Sigmoid colon (tissue), 7 donors: ENCODE results near the gene CMKLR1. TPM values are rescaled to one million over a fixed set of nuclear protein-coding genes. Genes with fewer than 3 reads are reported as not detected.

Experiments used
- DNase-seq: peaks from one replicate; pipeline ENCODE4 v3.0.0-alpha.2; 2019
- H3K27ac ChIP-seq, 4 donors: fragments of 200-600 bp; sonication (generic); one replicate each; pipeline ENCODE4 v1.5.1; 2016 to 2019; ENCODE audit warnings: mild to moderate bottlenecking in 1 of 4
- H3K27me3 ChIP-seq, 3 donors: fragments of 200-600 bp; sonication (generic); one replicate each; pipeline ENCODE4 v1.5.1; 2019; ENCODE audit warnings: mild to moderate bottlenecking in 1 of 3
- H3K36me3 ChIP-seq, 4 donors: fragments of 200-600 bp; sonication (generic); one replicate each; pipeline ENCODE4 v1.5.1; 2016 to 2019
- H3K4me1 ChIP-seq, 4 donors: fragments of 200-600 bp; sonication (generic); one replicate each; pipeline ENCODE4 v1.5.1; 2017 to 2019
- H3K4me3 ChIP-seq, 4 donors: fragments of 200-600 bp; sonication (generic); one replicate each; pipeline ENCODE4 v1.5.1; 2017 to 2019; ENCODE audit warnings: mild to moderate bottlenecking in 2 of 4, moderate library complexity in 1 of 4
- H3K9me3 ChIP-seq, 4 donors: fragments of 200-600 bp in 3 of 4; sonication (generic) in 3 of 4; one replicate each; pipeline versions ENCODE4 v1.5.1 to v1.6.1; 2013 to 2019
- EP300 ChIP-seq, 4 donors: sonication (generic); formaldehyde crosslinking; IDR thresholded peaks; one replicate each; pipeline ENCODE4 v1.6.1; 2017; ENCODE audit warnings: antibody characterized with exemption in 4 of 4
- POLR2A ChIP-seq, 2 donors: fragments of 450-650 bp; IDR thresholded peaks; one replicate each; pipeline ENCODE4 v1.6.1; 2016; ENCODE audit warnings: antibody characterized with exemption in 2 of 2, mild to moderate bottlenecking in 2 of 2, moderate library complexity in 2 of 2
- POLR2AphosphoS5 ChIP-seq, 4 donors: sonication (generic); formaldehyde crosslinking; IDR thresholded peaks; one replicate each; pipeline ENCODE4 v1.6.1; 2017; ENCODE audit warnings: antibody characterized with exemption in 4 of 4
- WGBS, 2 donors: extraction: QIAGEN DNeasy Blood & Tissue Kit; methylation state at CpG; one replicate each; pipeline ENCODE4 v1.1.7; 2013; 5-methylcytosine and 5-hydroxymethylcytosine counted together
- intact Hi-C: fragments of 100-400 bp; cut with DNase I; formaldehyde crosslinking; loops from one replicate; pipeline ENCODE4 v1.15.1; 2023
- polyA plus RNA-seq, 3 donors: library from polyadenylated mRNA; stranded (reverse); fragments of 200-250 nt; gene quantifications; one replicate each; pipeline ENCODE4 v1.2.3, GENCODE V29; 2013
- total RNA-seq, 4 donors: library from RNA; depleted of rRNA; stranded (reverse); fragments of >200 nt; gene quantifications; one replicate each; pipeline ENCODE4 v1.1.0, GENCODE V29; 2016
- TF ChIP-seq, protein P1 (sequence below), 4 experiments: fragments of 450-650 bp in 3 of 4; fragments of 200-600 bp in 1 of 4; IDR thresholded peaks; one replicate each; pipeline ENCODE4 v1.5.1; 2016 to 2019; ENCODE audit warnings: antibody characterized with exemption in 4 of 4, mild to moderate bottlenecking in 3 of 4, moderate library complexity in 2 of 4
- donor health status: healthy with polysubstance abuse.
- donor health status: Bipolar disorder and iron deficiency.
- donor health status: healthy.

Gene CMKLR1
- total and polyA plus RNA-seq, 7 donors = 3.0 to 14.8 (median 10.0) TPM

- H3K36me3 ChIP-seq = no peaks in the 10 kb centered on the region
- intact Hi-C loops = no loop called here
- TF ChIP-seq EP300 (IDR thresholded peaks at IDR 0.05) (no peak), POLR2A (IDR thresholded peaks at IDR 0.05) (no peak), POLR2AphosphoS5 (IDR thresholded peaks at IDR 0.05) (no peak)
- TF ChIP-seq, protein P1, sequence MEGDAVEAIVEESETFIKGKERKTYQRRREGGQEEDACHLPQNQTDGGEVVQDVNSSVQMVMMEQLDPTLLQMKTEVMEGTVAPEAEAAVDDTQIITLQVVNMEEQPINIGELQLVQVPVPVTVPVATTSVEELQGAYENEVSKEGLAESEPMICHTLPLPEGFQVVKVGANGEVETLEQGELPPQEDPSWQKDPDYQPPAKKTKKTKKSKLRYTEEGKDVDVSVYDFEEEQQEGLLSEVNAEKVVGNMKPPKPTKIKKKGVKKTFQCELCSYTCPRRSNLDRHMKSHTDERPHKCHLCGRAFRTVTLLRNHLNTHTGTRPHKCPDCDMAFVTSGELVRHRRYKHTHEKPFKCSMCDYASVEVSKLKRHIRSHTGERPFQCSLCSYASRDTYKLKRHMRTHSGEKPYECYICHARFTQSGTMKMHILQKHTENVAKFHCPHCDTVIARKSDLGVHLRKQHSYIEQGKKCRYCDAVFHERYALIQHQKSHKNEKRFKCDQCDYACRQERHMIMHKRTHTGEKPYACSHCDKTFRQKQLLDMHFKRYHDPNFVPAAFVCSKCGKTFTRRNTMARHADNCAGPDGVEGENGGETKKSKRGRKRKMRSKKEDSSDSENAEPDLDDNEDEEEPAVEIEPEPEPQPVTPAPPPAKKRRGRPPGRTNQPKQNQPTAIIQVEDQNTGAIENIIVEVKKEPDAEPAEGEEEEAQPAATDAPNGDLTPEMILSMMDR (IDR thresholded peaks at IDR 0.05) = no peak
- H3K4me1 ChIP-seq = peaks cover 0 to 22% (median 15%) of the 10 kb centered on the region in 4 donors
- H3K27me3 ChIP-seq = no peaks in the 10 kb centered on the region
- DNase-seq = peak; percentile 50
- no peak overlapping the region for H3K4me3 ChIP-seq
- no peaks in the 10 kb centered on the region for H3K9me3 ChIP-seq
- no peak overlapping the region for H3K27ac ChIP-seq
- 64 to 83% methylated on average over 4 of the region's 4 CpGs for WGBS, 2 donors
These were observed 39.6 kb downstream of the CMKLR1 start for GRCh38 chr12:108299516-108299915.

DNA sequence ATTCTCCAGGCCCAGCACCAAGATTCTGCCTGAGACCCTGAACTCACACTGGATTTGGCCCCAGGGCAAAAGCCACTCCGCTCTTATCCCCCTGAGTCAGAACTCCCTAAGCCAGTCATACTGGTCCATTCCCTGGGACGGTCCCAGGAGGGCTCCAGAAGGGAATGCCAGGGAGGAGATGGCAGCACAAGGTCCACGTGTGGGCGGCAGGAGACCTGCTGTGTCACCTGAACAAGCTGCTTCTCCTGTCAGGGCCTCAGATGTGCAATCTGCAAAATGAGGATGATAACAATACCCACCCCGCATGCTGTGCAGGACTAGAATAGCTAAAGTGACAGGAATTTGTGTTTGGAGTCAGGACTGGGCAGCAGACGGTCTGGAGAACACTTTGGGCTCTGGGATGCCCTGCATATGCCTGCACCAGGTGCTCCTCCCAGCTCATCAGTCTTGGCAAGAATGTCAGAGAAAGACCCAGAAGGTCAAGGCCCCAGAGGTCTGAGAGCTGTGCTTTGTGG is 40.3 kb downstream of the CMKLR1 start:
- Histone ChIP-seq H3K36me3 (no peaks in the 10 kb centered on the region), H3K27ac (no peak overlapping the region), H3K9me3 (no peaks in the 10 kb centered on the region), H3K27me3 (no peaks in the 10 kb centered on the region), H3K4me1 (peaks cover 0 to 16% (median 8%) of the 10 kb centered on the region in 4 donors), H3K4me3 (no peak overlapping the region)
- TF ChIP-seq POLR2A (IDR thresholded peaks at IDR 0.05) (no peak), POLR2AphosphoS5 (IDR thresholded peaks at IDR 0.05) (no peak), EP300 (IDR thresholded peaks at IDR 0.05) (no peak)
- TF ChIP-seq, protein P1 (IDR thresholded peaks at IDR 0.05) = no peak
- WGBS, 2 donors = 73 to 87% methylated on average over 6 of the region's 6 CpGs
- DNase-seq = peak; percentile 40
- intact Hi-C loops = no loop called here

- intact Hi-C loops = no loop called here
- no peaks in the 10 kb centered on the region for H3K9me3 ChIP-seq
- H3K27me3 ChIP-seq = no peaks in the 10 kb centered on the region
- WGBS, 2 donors = 63 to 77% methylated on average over 6 of the region's 6 CpGs
- TF ChIP-seq, protein P1 (IDR thresholded peaks at IDR 0.05) = no peak
- TF ChIP-seq POLR2AphosphoS5 (IDR thresholded peaks at IDR 0.05) = no peak
- no peak for TF ChIP-seq EP300 (IDR thresholded peaks at IDR 0.05)
- TF ChIP-seq POLR2A (IDR thresholded peaks at IDR 0.05) = no peak
- DNase-seq = peak; percentile 5
- H3K4me3 ChIP-seq = no peak overlapping the region
- H3K4me1 ChIP-seq = peaks cover 0 to 9% (median 1%) of the 10 kb centered on the region in 4 donors
- H3K27ac ChIP-seq = no peak overlapping the region
- no peaks in the 10 kb centered on the region for H3K36me3 ChIP-seq
These were observed 41.0 kb downstream of the CMKLR1 start for GRCh38 chr12:108297895-108298760.

- TF ChIP-seq, protein P1 (IDR thresholded peaks at IDR 0.05) = no peak
- no peak for TF ChIP-seq POLR2AphosphoS5 (IDR thresholded peaks at IDR 0.05)
- no peak for TF ChIP-seq POLR2A (IDR thresholded peaks at IDR 0.05)
- TF ChIP-seq EP300 (IDR thresholded peaks at IDR 0.05) = no peak
These were observed 41.7 kb downstream of the CMKLR1 start for GRCh38 chr12:108297424-108297823.

More at GRCh38 chr12:108297424-108297823, 41.7 kb downstream of the CMKLR1 start:
- intact Hi-C loops = no loop called here
- Histone ChIP-seq H3K4me3 (no peak overlapping the region), H3K27me3 (no peaks in the 10 kb centered on the region), H3K9me3 (no peaks in the 10 kb centered on the region), H3K27ac (no peak overlapping the region), H3K36me3 (peaks cover 0 to under 1% (median 0%) of the 10 kb centered on the region in 4 donors), H3K4me1 (peaks cover 0 to 2% (median 0%) of the 10 kb centered on the region in 4 donors)
- peak; percentile 5 for DNase-seq
- 79 to 90% methylated on average over 2 of the region's 2 CpGs for WGBS, 2 donors
